Activated CD8-positive, alpha-beta T cell treated with anti-CD3 and anti-CD28 coated beads for 36 hours (primary cell): ENCODE data around the gene GARIN3. TPM values are rescaled to one million over a fixed set of nuclear protein-coding genes. Genes with fewer than 3 reads are reported as not detected.
A peak's percentile ranks its signal among the peaks of the same experiment; 100 is the strongest.

Experiments used
- ATAC-seq: fragments of 200-7000 bp; cut with Tn5 transposase; one replicate; pipeline ENCODE4 v1.10.0; 2021; ENCODE audit warnings: mild to moderate bottlenecking, moderate library complexity
- CTCF ChIA-PET: fragments of 350-600 bp; sonication (Branson Sonifier 250); formaldehyde crosslinking; loops from one replicate; lab custom pipeline; 2021; ENCODE audit warnings: antibody characterized with exemption; lab: Charles Lee
- POLR2A ChIA-PET: fragments of 350-600 bp; sonication (Branson Sonifier 250); formaldehyde crosslinking; loops from one replicate; lab custom pipeline; 2021; ENCODE audit warnings: antibody characterized with exemption; lab: Charles Lee
- DNase-seq: peaks from one replicate; pipeline ENCODE4 v3.0.0-alpha.2; 2020
- H3K27ac Mint-ChIP-seq: one replicate; pipeline ENCODE4 v1.8.0; 2021; ENCODE audit warnings: mild to moderate bottlenecking, mixed read lengths
- H3K27me3 Mint-ChIP-seq: one replicate; pipeline ENCODE4 v1.8.0; 2021; ENCODE audit warnings: mixed read lengths
- H3K36me3 Mint-ChIP-seq: one replicate; pipeline ENCODE4 v1.8.0; 2021; ENCODE audit warnings: low read depth, mixed read lengths
- H3K4me1 Mint-ChIP-seq: one replicate; pipeline ENCODE4 v1.8.0; 2021; ENCODE audit warnings: low read depth, mixed read lengths
- H3K4me3 Mint-ChIP-seq: one replicate; pipeline ENCODE4 v1.8.0; 2021; ENCODE audit warnings: mild to moderate bottlenecking, moderate library complexity, mixed read lengths
- H3K9me3 Mint-ChIP-seq: one replicate; pipeline ENCODE4 v1.8.0; 2021; ENCODE audit warnings: mixed read lengths
- intact Hi-C: fragments of 100-400 bp; cut with micrococcal nuclease; formaldehyde crosslinking; loops from one replicate; pipeline ENCODE4 v1.10.0; 2022
- total RNA-seq, 2 experiments: library from RNA; stranded (reverse); gene quantifications; one replicate each; pipeline ENCODE4 v1.2.3, GENCODE V29; 2021
- TF ChIP-seq, protein P1 (sequence below): fragments of 200-600 bp; IDR thresholded peaks from one replicate; pipeline ENCODE4 v1.8.0; 2022; ENCODE audit warnings: antibody characterized with exemption, mild to moderate bottlenecking

Gene GARIN3
- total RNA-seq, 2 experiments from 2014 or later = 0.77 to 1.1 TPM

DNA sequence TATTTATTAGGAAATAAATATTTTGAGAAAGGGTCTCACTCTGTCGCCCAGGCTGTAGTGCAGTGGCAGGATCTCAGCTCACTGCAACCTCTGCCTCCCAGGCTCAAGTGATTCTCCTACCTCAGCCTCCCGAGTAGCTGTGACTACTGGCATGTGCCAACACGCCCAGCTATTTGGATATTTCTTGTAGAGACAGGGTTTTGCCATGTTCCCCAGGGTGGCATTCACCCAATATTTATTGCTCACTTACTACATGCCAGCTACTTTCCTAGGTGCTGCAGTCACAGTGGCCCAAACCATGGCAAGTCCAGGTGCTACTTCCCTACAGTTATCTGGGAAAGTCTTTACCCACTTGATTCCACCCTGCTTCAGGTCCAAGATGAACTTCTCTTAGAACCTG is 15.1 kb downstream of the GARIN3 start:
- intact Hi-C loops = loop anchor here (5.0 kb wide), 1 partner anchor 66 kb away; no protein-coding TSS in a partner anchor
- ChIA-PET POLR2A (interaction anchor here (0.5 to 12.0 kb wide), 3 partner anchors 24 to 54 kb away, joined by 3 to 280 read pairs (median 207); partner anchors contain the start of genes GARIN3 and ITK), CTCF (interaction anchor here (1.5 to 4.5 kb wide), 3 partner anchors 40 to 162 kb away, joined by 3 to 80 read pairs (median 15); no protein-coding TSS in a partner anchor)
- Mint-ChIP-seq H3K4me3 (no peak overlapping the region), H3K27me3 (no peaks in the 10 kb centered on the region), H3K9me3 (no peaks in the 10 kb centered on the region), H3K36me3 (peaks cover 3% of the 10 kb centered on the region), H3K4me1 (peaks cover 63% of the 10 kb centered on the region), H3K27ac (peak overlapping the region; percentile 94)
- ATAC-seq = no peak
- DNase-seq = no peak
- TF ChIP-seq, protein P1, sequence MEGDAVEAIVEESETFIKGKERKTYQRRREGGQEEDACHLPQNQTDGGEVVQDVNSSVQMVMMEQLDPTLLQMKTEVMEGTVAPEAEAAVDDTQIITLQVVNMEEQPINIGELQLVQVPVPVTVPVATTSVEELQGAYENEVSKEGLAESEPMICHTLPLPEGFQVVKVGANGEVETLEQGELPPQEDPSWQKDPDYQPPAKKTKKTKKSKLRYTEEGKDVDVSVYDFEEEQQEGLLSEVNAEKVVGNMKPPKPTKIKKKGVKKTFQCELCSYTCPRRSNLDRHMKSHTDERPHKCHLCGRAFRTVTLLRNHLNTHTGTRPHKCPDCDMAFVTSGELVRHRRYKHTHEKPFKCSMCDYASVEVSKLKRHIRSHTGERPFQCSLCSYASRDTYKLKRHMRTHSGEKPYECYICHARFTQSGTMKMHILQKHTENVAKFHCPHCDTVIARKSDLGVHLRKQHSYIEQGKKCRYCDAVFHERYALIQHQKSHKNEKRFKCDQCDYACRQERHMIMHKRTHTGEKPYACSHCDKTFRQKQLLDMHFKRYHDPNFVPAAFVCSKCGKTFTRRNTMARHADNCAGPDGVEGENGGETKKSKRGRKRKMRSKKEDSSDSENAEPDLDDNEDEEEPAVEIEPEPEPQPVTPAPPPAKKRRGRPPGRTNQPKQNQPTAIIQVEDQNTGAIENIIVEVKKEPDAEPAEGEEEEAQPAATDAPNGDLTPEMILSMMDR = no peak

DNA sequence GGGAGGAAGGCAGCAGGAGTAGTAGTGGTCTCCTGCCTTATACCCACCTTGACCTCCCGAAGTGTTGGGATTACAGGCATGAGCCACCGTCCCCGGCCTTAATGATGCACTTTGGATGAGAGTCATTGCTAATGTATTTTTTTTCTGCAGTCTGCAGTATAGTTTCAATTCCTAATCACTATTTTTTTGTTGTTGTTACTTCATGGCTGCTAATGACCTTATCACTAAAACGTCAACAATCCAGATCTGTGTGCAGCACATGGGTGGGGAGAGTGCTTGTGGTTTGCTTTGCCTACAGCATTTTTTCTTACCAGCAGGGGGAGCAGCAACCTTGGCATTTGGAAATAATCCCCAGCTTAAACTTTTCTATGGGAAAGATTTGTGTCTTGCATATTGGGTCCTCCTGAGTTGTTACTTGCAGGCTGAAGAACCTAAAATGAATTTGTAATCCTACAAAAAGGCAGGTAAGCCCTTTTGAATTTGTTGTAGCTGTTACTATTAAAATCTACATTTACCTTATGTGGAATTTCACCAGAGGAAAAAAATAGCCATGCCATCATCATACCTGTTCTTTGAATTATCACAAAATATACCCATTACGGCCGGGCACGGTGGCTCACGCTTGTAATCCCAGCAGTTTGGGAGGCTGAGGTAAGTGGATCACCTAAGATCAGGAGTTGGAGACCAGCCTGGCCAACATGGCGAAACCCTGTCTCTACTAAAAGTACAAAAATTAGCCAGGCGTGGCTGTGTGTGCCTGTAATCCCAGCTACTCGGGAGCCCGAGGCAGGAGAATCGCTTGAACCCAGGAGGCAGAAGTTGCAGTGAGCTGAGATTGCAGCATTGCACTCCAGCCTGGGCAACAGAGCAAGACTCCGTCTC is 17.1 kb downstream of the GARIN3 start:
- ChIA-PET CTCF (interaction anchor here (0.7 to 4.5 kb wide), 44 partner anchors 8 to 230 kb away, joined by 3 to 80 read pairs (median 6); partner anchors contain the start of gene ITK), POLR2A (interaction anchor here (0.9 to 12.0 kb wide), 10 partner anchors 26 to 119 kb away, joined by 3 to 280 read pairs (median 4); partner anchors contain the start of genes GARIN3 and ITK)
- no peaks in the 10 kb centered on the region for H3K27me3 Mint-ChIP-seq
- peaks cover 3% of the 10 kb centered on the region for H3K36me3 Mint-ChIP-seq
- no peaks in the 10 kb centered on the region for H3K9me3 Mint-ChIP-seq
- intact Hi-C loops = loop anchor here (2.0 to 5.0 kb wide), 3 partner anchors 32 to 163 kb away; partner anchors contain the start of genes CYFIP2 and ITK
- peak overlapping the region; percentile 6 for H3K4me3 Mint-ChIP-seq
- H3K4me1 Mint-ChIP-seq = peaks cover 46% of the 10 kb centered on the region
- ATAC-seq (peak; percentile 45), DNase-seq (peak; percentile 91)
- H3K27ac Mint-ChIP-seq = peak overlapping the region; percentile 80
- TF ChIP-seq, protein P1 = peak; percentile 89

DNA sequence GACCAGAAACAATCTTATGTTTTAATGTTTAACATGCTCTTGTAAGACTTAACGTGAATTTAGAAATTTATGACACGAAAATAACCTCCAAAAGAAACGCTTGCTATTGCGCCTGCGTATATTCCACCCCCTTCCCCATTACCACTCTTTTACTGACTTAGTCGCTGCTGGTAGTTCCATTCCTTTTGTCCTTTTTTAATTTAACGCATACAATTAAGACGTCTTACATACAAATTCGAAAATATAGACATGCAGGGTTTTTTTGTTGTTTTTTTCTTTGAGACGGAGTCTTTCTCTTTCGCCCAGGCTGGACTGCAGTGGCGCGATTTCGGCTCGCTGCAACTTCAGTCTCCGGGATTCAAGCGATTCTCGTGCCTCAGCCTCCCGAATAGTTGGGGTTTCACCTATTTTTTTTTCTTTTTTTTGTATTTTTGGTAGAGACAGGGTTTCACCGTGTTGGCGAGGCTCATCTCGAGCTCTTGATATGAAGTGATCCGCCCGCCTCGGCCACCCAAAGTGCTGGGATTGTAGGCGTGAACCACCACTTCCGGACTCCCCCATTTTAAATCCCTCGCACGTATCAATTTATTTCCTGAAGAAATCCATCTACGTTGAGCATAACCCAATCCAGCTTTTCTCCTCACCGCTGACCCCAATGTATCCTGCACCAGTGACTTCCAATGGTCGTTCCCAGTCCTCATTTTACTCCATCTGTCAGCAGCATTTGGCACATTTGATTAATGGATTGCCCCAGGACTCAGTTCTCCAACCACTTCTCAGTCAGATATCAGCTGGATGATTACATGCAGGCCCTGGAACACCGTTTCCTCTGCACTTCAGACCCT is 22.7 kb downstream of the GARIN3 start:
- ChIA-PET POLR2A (interaction anchor here (0.8 to 3.8 kb wide), 34 partner anchors 12 to 425 kb away, joined by 3 to 19 read pairs (median 5); partner anchors contain the start of genes HAVCR2 and ITK), CTCF (interaction anchor here (0.7 to 4.0 kb wide), 15 partner anchors 8 to 600 kb away, joined by 3 to 25 read pairs (median 4); partner anchors contain the start of gene LSM11)
- Mint-ChIP-seq H3K4me3 (peak overlapping the region; percentile 86), H3K27ac (peak overlapping the region; percentile 98), H3K4me1 (peaks cover 38% of the 10 kb centered on the region), H3K9me3 (peaks cover 5% of the 10 kb centered on the region), H3K36me3 (peaks cover 35% of the 10 kb centered on the region), H3K27me3 (no peaks in the 10 kb centered on the region)
- TF ChIP-seq, protein P1 = no peak
- peak; percentile 84 for DNase-seq
- ATAC-seq = peak; percentile 52
- intact Hi-C loops = no loop called here

DNA sequence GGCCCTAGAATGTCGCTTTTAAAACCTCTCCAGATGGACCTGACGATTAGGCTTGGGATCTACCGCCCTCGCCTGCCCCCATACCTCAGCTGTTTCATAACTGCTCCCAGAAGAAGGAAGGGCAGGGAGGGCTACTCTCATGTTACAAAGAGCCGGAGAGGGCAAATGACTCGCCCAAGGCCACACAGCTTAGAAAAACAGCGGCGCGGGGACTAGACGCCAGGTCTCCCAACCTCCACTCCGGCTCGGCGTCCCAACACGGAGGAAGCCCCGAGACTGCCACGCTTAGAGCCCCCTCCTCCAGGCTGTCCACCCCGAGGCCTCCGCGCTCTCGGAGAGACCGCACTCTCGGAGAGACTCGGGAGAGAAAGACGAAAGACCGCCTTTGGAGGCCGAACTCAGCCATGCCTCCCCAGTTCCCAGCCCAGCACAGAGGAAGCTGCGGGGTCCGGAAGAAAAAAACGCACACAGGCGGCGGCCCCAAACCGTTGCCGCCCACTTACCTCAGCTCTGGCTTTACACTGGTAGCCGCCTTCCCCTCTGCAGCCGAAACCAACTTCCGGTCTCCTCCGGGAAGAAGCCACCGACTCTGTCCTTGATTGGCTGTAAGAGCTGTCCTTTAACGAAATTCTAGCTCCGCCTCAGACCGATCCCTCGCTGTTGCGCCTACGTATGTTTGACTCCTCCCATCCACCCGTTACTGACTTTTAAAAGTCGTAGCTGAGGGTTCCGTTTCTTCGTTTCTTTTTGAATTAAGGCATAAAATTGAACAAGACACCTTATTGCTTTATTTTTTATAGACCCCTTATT is 23.5 kb downstream of the GARIN3 start, which contains the start of gene MED7:
Gene MED7, minus strand, starts transcription at position 549 of the 810 bp plus-strand sequence. CDS start 3,434 bp downstream, outside the sequence.
- DNase-seq (peak; percentile 96), ATAC-seq (peak; percentile 98)
- peak within 1 kb of the TSS; percentile 98 for H3K27ac Mint-ChIP-seq
- intact Hi-C loops = no loop called here
- H3K36me3 Mint-ChIP-seq = peaks cover 44% of the 10 kb centered on the region
- peaks cover 39% of the 10 kb centered on the region for H3K4me1 Mint-ChIP-seq
- H3K9me3 Mint-ChIP-seq = peaks cover 5% of the 10 kb centered on the region
- H3K4me3 Mint-ChIP-seq = peak within 1 kb of the TSS; percentile 86
- TF ChIP-seq, protein P1 = no peak
- ChIA-PET CTCF (interaction anchor here (0.7 to 4.0 kb wide), 19 partner anchors 8 to 601 kb away, joined by 3 to 25 read pairs (median 3); partner anchors contain the start of gene LSM11), POLR2A (interaction anchor here (0.7 to 3.8 kb wide), 39 partner anchors 10 to 424 kb away, joined by 3 to 19 read pairs (median 5); partner anchors contain the start of genes HAVCR2 and ITK)
- H3K27me3 Mint-ChIP-seq = no peaks in the 10 kb centered on the region
